PC-3 (cell line): Measurements from ENCODE around the gene NIT1. TPM values are rescaled to one million over a fixed set of nuclear protein-coding genes. Genes with fewer than 3 reads are reported as not detected.

Experiments
- ATAC-seq: fragments of 200-7000 bp; cut with Tn5 transposase; 2 replicates; pipeline ENCODE4 v1.9.1; 2020; ENCODE audit warnings: mild to moderate bottlenecking, moderate library complexity
- BruUV-seq: library from RNA; stranded (reverse); fragments of 400-500 nt; replicated peaks from 2 replicates; lab custom pipeline; 2021; lab: Mats Ljungman, UMichigan
- CTCF ChIA-PET: fragments of 300-600 bp; sonication (Branson Sonifier 250); formaldehyde crosslinking; loops from one replicate; lab custom pipeline; 2022; ENCODE audit warnings: antibody characterized with exemption; lab: Charles Lee
- POLR2A ChIA-PET: fragments of 300-600 bp; sonication (Branson Sonifier 250); formaldehyde crosslinking; loops from one replicate; lab custom pipeline; 2022; ENCODE audit warnings: antibody characterized with exemption; ENCODE audit not compliant: unreplicated experiment; lab: Charles Lee
- DNase-seq: peaks from one replicate; pipeline ENCODE4 v3.0.0-alpha.2; 2015
- H2AFZ ChIP-seq: fragments of 300-600 bp; sonication (generic); 2 replicates; pipeline ENCODE4 v1.6.0; 2016; ENCODE audit warnings: antibody characterized with exemption, low read length
- H3F3A ChIP-seq: fragments of 300-600 bp; sonication (generic); one replicate; pipeline ENCODE4 v1.6.0; 2017; ENCODE audit warnings: antibody characterized with exemption, low read length, control low read depth, mild to moderate bottlenecking; ENCODE audit not compliant: unreplicated experiment
- H3K27ac ChIP-seq: fragments of 300-600 bp; sonication (generic); 2 replicates; pipeline ENCODE4 v1.5.1; 2016; ENCODE audit warnings: mild to moderate bottlenecking, low read length
- H3K27me3 ChIP-seq: fragments of 300-600 bp; sonication (generic); 2 replicates; pipeline ENCODE4 v1.6.1; 2016; ENCODE audit warnings: low read length, mixed read lengths
- H3K36me3 ChIP-seq: fragments of 300-600 bp; sonication (generic); 2 replicates; pipeline ENCODE4 v1.6.1; 2016; ENCODE audit warnings: low read depth, mixed run types, low read length, mixed read lengths
- H3K4me1 ChIP-seq: fragments of 300-600 bp; sonication (generic); 2 replicates; pipeline ENCODE4 v1.5.1; 2016; ENCODE audit warnings: low read length; ENCODE audit not compliant: insufficient read depth
- H3K4me2 ChIP-seq: fragments of 300-600 bp; sonication (generic); 2 replicates; pipeline ENCODE4 v1.6.0; 2016; ENCODE audit warnings: low read length
- H3K4me3 ChIP-seq: fragments of 300-600 bp; sonication (generic); 2 replicates; pipeline ENCODE4 v1.5.1; 2016; ENCODE audit warnings: mild to moderate bottlenecking, low read length, mixed read lengths
- H3K79me2 ChIP-seq: fragments of 300-600 bp; sonication (generic); 2 replicates; pipeline ENCODE4 v1.6.1; 2017; ENCODE audit warnings: low read length, mixed read lengths
- H3K9ac ChIP-seq: fragments of 300-600 bp; sonication (generic); 2 replicates; pipeline ENCODE4 v1.6.0; 2016; ENCODE audit warnings: mild to moderate bottlenecking, low read length
- H3K9me2 ChIP-seq: fragments of 300-600 bp; sonication (generic); replicated peaks from 2 replicates; pipeline ENCODE4 v1.6.1; 2016; ENCODE audit warnings: mixed run types, low read length, mixed read lengths
- H3K9me3 ChIP-seq: fragments of 300-600 bp; sonication (generic); 2 replicates; pipeline ENCODE4 v1.6.1; 2016; ENCODE audit warnings: low read length, mixed read lengths
- H4K20me1 ChIP-seq: fragments of 300-600 bp; sonication (generic); 2 replicates; pipeline ENCODE4 v1.6.1; 2016; ENCODE audit warnings: low read length, mixed read lengths
- CTCF ChIP-seq: fragments of 300-600 bp; sonication (generic); conservative IDR thresholded peaks from 2 replicates; pipeline ENCODE4 v1.5.1; 2017; ENCODE audit warnings: antibody characterized with exemption, low read depth, mild to moderate bottlenecking, low read length
- EZH2 ChIP-seq: fragments of 300-600 bp; sonication (generic); IDR thresholded peaks from one replicate; pipeline ENCODE4 v1.6.1; 2017; ENCODE audit warnings: antibody characterized with exemption, mild to moderate bottlenecking, low read length; ENCODE audit not compliant: unreplicated experiment
- EZH2phosphoT487 ChIP-seq: fragments of 300-600 bp; sonication (generic); IDR thresholded peaks from 2 replicates; pipeline ENCODE4 v1.6.1; 2018; ENCODE audit warnings: mild to moderate bottlenecking, antibody characterized with exemption, low read length, borderline replicate concordance
- intact Hi-C: fragments of 100-400 bp; cut with micrococcal nuclease; formaldehyde crosslinking; loops from 2 replicates; pipeline ENCODE4 v1.9.0; 2023
- total RNA-seq: library from RNA; depleted of rRNA; stranded (reverse); fragments of >200 nt; gene quantifications from 2 replicates; pipeline ENCODE4 v1.2.3, GENCODE V29; 2014

The NIT1 gene
- total RNA-seq, 1 experiment from 2014 or later = 18.1 TPM

- Histone ChIP-seq H3K27me3 (no peaks in the 10 kb centered on the region), H4K20me1 (no peaks in the 10 kb centered on the region), H3K4me3 (no peak overlapping the region), H3K9me3 (no peaks in the 10 kb centered on the region), H3F3A (peaks cover 10% of the 10 kb centered on the region), H3K27ac (no peak overlapping the region), H3K4me1 (peaks cover 44% of the 10 kb centered on the region), H3K9ac (no peak overlapping the region), H3K4me2 (no peak overlapping the region), H3K36me3 (peaks cover 4% of the 10 kb centered on the region; the same call in 1 of the 2 replicates), H2AFZ (no peak overlapping the region), H3K79me2 (peaks cover 23% of the 10 kb centered on the region), H3K9me2 (no peaks in the 10 kb centered on the region)
- ATAC-seq = no peak
- DNase-seq = no peak
- CTCF ChIA-PET = no interaction called here
- intact Hi-C loops = no loop called here
- no peak for TF ChIP-seq EZH2
- TF ChIP-seq EZH2phosphoT487 = no peak
- no peak for TF ChIP-seq CTCF
- POLR2A ChIA-PET = no interaction called here
- BruUV-seq = no TSS peak
Measured at GRCh38 chr1:161162806-161163205, 44.9 kb downstream of the NIT1 start.

- ChIA-PET CTCF (no interaction called here), POLR2A (interaction anchor here (0.5 kb wide), 1 partner anchor 18 kb away, joined by 3 read pairs; no protein-coding TSS in a partner anchor)
- Histone ChIP-seq H4K20me1 (no peaks in the 10 kb centered on the region), H3K79me2 (peaks cover 23% of the 10 kb centered on the region), H3K9me2 (no peaks in the 10 kb centered on the region), H3K27ac (no peak overlapping the region), H2AFZ (no peak overlapping the region), H3K4me2 (no peak overlapping the region), H3K4me3 (no peak overlapping the region), H3K27me3 (no peaks in the 10 kb centered on the region), H3K4me1 (peaks cover 34% of the 10 kb centered on the region), H3K36me3 (peaks cover 4% of the 10 kb centered on the region; the same call in 1 of the 2 replicates), H3K9ac (no peak overlapping the region), H3F3A (peaks cover 10% of the 10 kb centered on the region), H3K9me3 (no peaks in the 10 kb centered on the region)
- TF ChIP-seq EZH2phosphoT487 (no peak), CTCF (no peak), EZH2 (no peak)
- no TSS peak for BruUV-seq
- DNase-seq = no peak
- no peak for ATAC-seq
- intact Hi-C loops = no loop called here
Measured at GRCh38 chr1:161163793-161164192, 45.9 kb downstream of the NIT1 start.

GRCh38 chr1:161164901-161165610 lies 47.2 kb downstream of the NIT1 start:
- peaks cover 17% of the 10 kb centered on the region for H3K79me2 ChIP-seq
- H3K9ac ChIP-seq = peak overlapping the region; percentile 57

More at GRCh38 chr1:161164901-161165610, 47.2 kb downstream of the NIT1 start:
- Histone ChIP-seq H3K36me3 (peaks cover 4% of the 10 kb centered on the region; the same call in 1 of the 2 replicates), H3K4me3 (peak overlapping the region; percentile 75), H3F3A (peaks cover 10% of the 10 kb centered on the region), H3K4me1 (peaks cover 28% of the 10 kb centered on the region), H3K9me2 (no peaks in the 10 kb centered on the region), H3K27ac (peak overlapping the region; percentile 70), H3K4me2 (peak overlapping the region; percentile 92), H3K27me3 (no peaks in the 10 kb centered on the region), H3K9me3 (no peaks in the 10 kb centered on the region), H4K20me1 (no peaks in the 10 kb centered on the region), H2AFZ (peak overlapping the region; percentile 88)
- ATAC-seq = no peak
- DNase-seq = no peak
- intact Hi-C loops = no loop called here
- TF ChIP-seq CTCF = no peak
- TF ChIP-seq EZH2 = no peak
- TF ChIP-seq EZH2phosphoT487 = no peak
- POLR2A ChIA-PET = interaction anchor here (0.6 to 1.0 kb wide), 3 partner anchors 34 to 66 kb away, joined by 3 to 27 read pairs (median 6); partner anchors contain the start of genes NIT1 and PFDN2
- CTCF ChIA-PET = interaction anchor here (1.2 to 1.6 kb wide), 3 partner anchors 12 to 217 kb away, joined by 4 to 5 read pairs (median 5); partner anchors contain the start of gene B4GALT3
- BruUV-seq = no TSS peak
